Measurements from ENCODE around the gene ARMC12.

GRCh38 chr6:35786272-35786671, 49.4 kb downstream of the ARMC12 start:
- TF ChIP-seq POLR2AphosphoS5 (IDR thresholded peaks at IDR 0.05; ENCODE audit: borderline replicate concordance, low read depth, low read length) (no peak), EZH2 (IDR thresholded peaks at IDR 0.05) (no peak), FOXP2 (optimal IDR thresholded peaks at IDR 0.05; ENCODE audit: control extremely low read depth, extremely low read length, insufficient read depth) (no peak)

Measured in SK-N-MC (cell line).